SK-N-MC (cell line): ENCODE measurements around the gene FHIT.

Experiments
- EZH2 ChIP-seq: fragments of 200-600 bp; sonication (generic); IDR thresholded peaks from one replicate; pipeline ENCODE4 v1.6.1; 2017; ENCODE audit warnings: antibody characterized with exemption
- POLR2AphosphoS5 ChIP-seq: IDR thresholded peaks from 2 replicates; pipeline ENCODE4 v1.6.1; 2012; ENCODE audit warnings: mild to moderate bottlenecking, low read depth, low read length, borderline replicate concordance

- TF ChIP-seq EZH2 (no peak), POLR2AphosphoS5 (no peak)
These were observed 957.1 kb downstream of the FHIT start for GRCh38 chr3:60294181-60294580.
